Parathyroid adenoma (tissue), 2 donors: Measurements from ENCODE around the gene TRERF1.

Experiments
- H2AFZ ChIP-seq: fragments of 300-600 bp; sonication (generic); one replicate; pipeline ENCODE4 v1.7.0; 2017; ENCODE audit warnings: antibody characterized with exemption, mild to moderate bottlenecking
- H3K27ac ChIP-seq: fragments of 300-600 bp; sonication (generic); one replicate; pipeline ENCODE4 v1.7.0; 2017
- H3K27me3 ChIP-seq: fragments of 300-600 bp; sonication (generic); one replicate; pipeline ENCODE4 v1.7.0; 2017; ENCODE audit warnings: low read length; ENCODE audit not compliant: control insufficient read depth, insufficient read depth
- H3K36me3 ChIP-seq: fragments of 300-600 bp; sonication (generic); one replicate; pipeline ENCODE4 v1.7.0; 2017; ENCODE audit warnings: low read length; ENCODE audit not compliant: control insufficient read depth, insufficient read depth
- H3K4me1 ChIP-seq: fragments of 300-600 bp; sonication (generic); one replicate; pipeline ENCODE4 v1.7.0; 2017; ENCODE audit warnings: control low read depth
- H3K4me2 ChIP-seq: fragments of 300-600 bp; sonication (generic); one replicate; pipeline ENCODE4 v1.7.0; 2017; ENCODE audit warnings: low read length
- H3K4me3 ChIP-seq: fragments of 300-600 bp; sonication (generic); one replicate; pipeline ENCODE4 v1.7.0; 2017; ENCODE audit warnings: low read depth, low read length
- H3K79me2 ChIP-seq: fragments of 300-600 bp; sonication (generic); one replicate; pipeline ENCODE4 v1.7.0; 2017; ENCODE audit warnings: control low read depth
- H3K9ac ChIP-seq: fragments of 300-600 bp; sonication (generic); one replicate; pipeline ENCODE4 v1.7.0; 2017; ENCODE audit warnings: mild to moderate bottlenecking
- H3K9me3 ChIP-seq: fragments of 300-600 bp; sonication (generic); one replicate; pipeline ENCODE4 v1.7.0; 2017; ENCODE audit warnings: low read length; ENCODE audit not compliant: control insufficient read depth
- TF ChIP-seq, protein P1 (sequence below): fragments of 300-600 bp; sonication (generic); IDR thresholded peaks from one replicate; pipeline ENCODE4 v1.7.0; 2017; ENCODE audit warnings: antibody characterized with exemption, mild to moderate bottlenecking
- donor health status: primary hyperparathyroidism.

The TRERF1 gene

DNA sequence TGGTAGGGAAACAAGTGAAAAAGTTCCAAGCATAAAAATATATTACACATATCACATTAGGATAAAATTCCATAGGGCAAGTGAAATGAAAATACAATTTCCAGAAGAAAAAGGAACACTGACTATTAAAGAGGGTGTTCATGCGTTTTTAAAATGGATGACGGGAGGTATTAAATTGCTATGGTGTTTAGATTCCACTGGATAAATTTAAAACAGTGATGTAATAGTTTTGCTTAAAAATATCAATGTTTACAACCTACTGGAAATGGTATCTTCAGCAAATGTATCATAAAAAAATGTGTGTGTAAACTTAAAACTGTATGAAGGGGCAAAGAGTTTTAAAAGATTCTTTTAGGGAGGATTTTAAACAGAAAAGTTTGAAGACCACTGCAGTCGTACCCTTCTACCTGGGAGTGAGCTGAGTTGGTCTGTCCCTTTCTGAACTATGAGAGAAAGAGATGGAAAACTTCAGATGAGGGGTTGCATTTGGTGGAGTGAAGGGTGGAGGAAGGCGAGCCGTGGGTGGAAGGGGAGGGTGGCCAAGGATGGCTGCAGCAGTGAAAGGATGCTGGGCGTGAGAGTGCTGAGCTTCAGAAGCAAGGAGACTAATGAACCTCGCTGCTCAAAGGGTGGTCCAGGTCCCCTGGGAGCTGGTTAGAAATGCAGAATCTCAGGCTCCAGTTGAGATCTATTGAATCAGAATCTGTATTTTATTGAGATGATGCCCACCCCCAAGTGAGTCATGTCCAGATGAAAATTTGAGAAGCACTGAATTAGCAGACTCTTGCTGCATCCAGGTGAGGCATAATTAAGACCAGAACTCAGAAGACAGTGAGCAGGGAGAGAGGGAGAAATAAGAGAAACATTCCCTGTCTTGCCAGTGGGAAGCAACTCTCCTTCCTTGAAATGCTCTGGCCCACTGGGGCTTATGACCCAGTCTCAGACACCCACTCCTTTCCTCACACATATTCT lies 179.6 kb downstream of the TRERF1 start:
- TF ChIP-seq, protein P1, sequence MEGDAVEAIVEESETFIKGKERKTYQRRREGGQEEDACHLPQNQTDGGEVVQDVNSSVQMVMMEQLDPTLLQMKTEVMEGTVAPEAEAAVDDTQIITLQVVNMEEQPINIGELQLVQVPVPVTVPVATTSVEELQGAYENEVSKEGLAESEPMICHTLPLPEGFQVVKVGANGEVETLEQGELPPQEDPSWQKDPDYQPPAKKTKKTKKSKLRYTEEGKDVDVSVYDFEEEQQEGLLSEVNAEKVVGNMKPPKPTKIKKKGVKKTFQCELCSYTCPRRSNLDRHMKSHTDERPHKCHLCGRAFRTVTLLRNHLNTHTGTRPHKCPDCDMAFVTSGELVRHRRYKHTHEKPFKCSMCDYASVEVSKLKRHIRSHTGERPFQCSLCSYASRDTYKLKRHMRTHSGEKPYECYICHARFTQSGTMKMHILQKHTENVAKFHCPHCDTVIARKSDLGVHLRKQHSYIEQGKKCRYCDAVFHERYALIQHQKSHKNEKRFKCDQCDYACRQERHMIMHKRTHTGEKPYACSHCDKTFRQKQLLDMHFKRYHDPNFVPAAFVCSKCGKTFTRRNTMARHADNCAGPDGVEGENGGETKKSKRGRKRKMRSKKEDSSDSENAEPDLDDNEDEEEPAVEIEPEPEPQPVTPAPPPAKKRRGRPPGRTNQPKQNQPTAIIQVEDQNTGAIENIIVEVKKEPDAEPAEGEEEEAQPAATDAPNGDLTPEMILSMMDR, result no peak
- Histone ChIP-seq H3K27me3 (no peaks in the 10 kb centered on the region), H3K9me3 (no peaks in the 10 kb centered on the region)

DNA sequence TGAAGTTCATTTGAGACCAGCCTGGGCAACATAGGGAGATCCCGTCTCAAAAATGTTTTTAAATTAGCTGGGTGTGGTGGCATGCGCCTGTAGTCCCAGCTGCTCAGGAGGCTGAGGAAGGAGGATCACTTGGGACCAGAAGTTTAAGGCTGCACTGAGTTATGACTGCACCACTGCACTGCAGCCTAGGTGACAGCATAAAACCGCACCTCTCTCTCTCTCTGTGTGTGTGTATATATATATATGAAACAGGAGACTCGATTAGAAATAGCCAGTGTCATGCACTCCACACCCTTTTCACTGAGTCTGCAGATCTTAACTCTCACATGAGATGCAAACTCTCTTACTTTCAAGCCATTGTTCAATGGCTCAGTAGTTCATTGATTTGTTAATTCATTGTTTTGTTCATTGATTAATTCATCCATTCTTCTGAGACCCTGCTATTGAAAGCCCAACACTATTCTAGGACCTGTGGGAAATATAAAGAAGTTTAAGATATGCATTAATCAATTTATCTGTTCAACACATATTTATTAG lies 181.7 kb downstream of the TRERF1 start:
- H3K4me3 ChIP-seq, result no peak overlapping the region
- no peaks in the 10 kb centered on the region for H3K27me3 ChIP-seq
- TF ChIP-seq, protein P1, result no peak

More for the DNA sequence above, 179.6 kb downstream of the TRERF1 start:
- Histone ChIP-seq H2AFZ (no peak overlapping the region), H3K36me3 (no peaks in the 10 kb centered on the region), H3K4me1 (no peaks in the 10 kb centered on the region), H3K9ac (no peak overlapping the region), H3K4me2 (no peak overlapping the region), H3K4me3 (no peak overlapping the region), H3K79me2 (no peaks in the 10 kb centered on the region), H3K27ac (no peak overlapping the region)

DNA sequence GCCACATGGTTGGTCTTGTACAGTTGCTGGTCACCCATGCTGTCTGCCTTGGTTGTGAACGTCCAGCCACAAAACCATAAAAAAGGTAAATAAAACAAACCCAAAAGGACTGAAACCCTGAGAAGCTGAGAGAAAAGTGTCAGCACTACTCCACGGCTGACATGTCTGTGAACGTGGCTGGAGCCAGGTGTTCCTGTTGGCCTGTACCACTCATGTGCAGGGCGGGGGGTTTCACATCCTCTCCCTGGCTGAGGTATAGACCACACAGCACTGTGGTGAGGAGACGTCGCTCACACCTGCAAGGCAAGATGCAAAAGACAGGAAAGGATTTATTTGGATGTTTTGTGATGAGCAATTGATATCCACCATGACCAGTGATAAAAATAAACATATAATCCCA lies 182.2 kb downstream of the TRERF1 start:
- Histone ChIP-seq H3K4me2 (no peak overlapping the region), H3K36me3 (no peaks in the 10 kb centered on the region), H2AFZ (no peak overlapping the region), H3K27me3 (no peaks in the 10 kb centered on the region), H3K4me3 (no peak overlapping the region), H3K79me2 (no peaks in the 10 kb centered on the region), H3K4me1 (no peaks in the 10 kb centered on the region), H3K27ac (no peak overlapping the region), H3K9ac (no peak overlapping the region), H3K9me3 (no peaks in the 10 kb centered on the region)
- TF ChIP-seq, protein P1, result no peak

More for the DNA sequence above, 181.7 kb downstream of the TRERF1 start:
- no peaks in the 10 kb centered on the region for H3K79me2 ChIP-seq
- H3K4me2 ChIP-seq, result no peak overlapping the region
- H3K27ac ChIP-seq, result no peak overlapping the region
- no peaks in the 10 kb centered on the region for H3K9me3 ChIP-seq
- no peak overlapping the region for H3K9ac ChIP-seq
- H3K4me1 ChIP-seq, result no peaks in the 10 kb centered on the region
- H3K36me3 ChIP-seq, result no peaks in the 10 kb centered on the region
- H2AFZ ChIP-seq, result no peak overlapping the region

DNA sequence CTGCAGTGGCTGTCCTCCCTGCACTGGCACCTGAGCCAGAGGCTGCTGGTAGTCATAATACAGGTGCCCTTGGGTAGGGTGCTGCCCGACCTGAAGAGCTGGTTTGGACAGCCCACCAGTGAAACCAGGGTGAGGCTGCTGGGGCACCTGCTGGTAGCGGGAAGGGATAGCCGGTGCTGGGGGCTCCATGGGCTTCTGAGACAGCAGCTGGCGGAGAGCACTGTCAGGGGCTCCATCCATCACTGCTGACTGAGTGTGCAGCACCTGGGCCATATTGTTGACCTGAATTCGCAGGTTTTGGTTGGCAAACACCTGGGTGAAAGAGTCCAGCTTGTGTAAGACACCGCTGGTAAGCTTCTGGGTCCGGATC lies 182.9 kb downstream of the TRERF1 start:
- H3K4me2 ChIP-seq, result no peak overlapping the region
- no peak overlapping the region for H2AFZ ChIP-seq
- H3K36me3 ChIP-seq, result no peaks in the 10 kb centered on the region
- no peaks in the 10 kb centered on the region for H3K79me2 ChIP-seq
- H3K4me1 ChIP-seq, result no peaks in the 10 kb centered on the region
- H3K4me3 ChIP-seq, result no peak overlapping the region
- TF ChIP-seq, protein P1, result no peak
- no peaks in the 10 kb centered on the region for H3K27me3 ChIP-seq
- no peak overlapping the region for H3K27ac ChIP-seq
- H3K9ac ChIP-seq, result no peak overlapping the region
- no peaks in the 10 kb centered on the region for H3K9me3 ChIP-seq
